Endometrium (tissue), 2 donors: ENCODE measurements around the gene DYRK4.
A peak's percentile ranks its signal among the peaks of the same experiment; 100 is the strongest.
"Not testable (repeated sequence)": the region's sequence is repeated elsewhere in the genome, so short reads cannot be mapped to it uniquely, and the experiment has no call there.

ENCODE experiments used
- FAIRE-seq: peaks from 2 replicates; lab custom pipeline; 2012; peaks lifted over from hg19 to GRCh38; lab: Jason Lieb, UNC
- donor health status: control.
- donor health status: control.

The DYRK4 gene, protein sequence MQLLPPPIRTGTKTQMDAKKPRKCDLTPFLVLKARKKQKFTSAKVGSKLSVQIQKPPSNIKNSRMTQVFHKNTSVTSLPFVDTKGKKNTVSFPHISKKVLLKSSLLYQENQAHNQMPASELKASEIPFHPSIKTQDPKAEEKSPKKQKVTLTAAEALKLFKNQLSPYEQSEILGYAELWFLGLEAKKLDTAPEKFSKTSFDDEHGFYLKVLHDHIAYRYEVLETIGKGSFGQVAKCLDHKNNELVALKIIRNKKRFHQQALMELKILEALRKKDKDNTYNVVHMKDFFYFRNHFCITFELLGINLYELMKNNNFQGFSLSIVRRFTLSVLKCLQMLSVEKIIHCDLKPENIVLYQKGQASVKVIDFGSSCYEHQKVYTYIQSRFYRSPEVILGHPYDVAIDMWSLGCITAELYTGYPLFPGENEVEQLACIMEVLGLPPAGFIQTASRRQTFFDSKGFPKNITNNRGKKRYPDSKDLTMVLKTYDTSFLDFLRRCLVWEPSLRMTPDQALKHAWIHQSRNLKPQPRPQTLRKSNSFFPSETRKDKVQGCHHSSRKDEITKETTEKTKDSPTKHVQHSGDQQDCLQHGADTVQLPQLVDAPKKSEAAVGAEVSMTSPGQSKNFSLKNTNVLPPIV

DNA sequence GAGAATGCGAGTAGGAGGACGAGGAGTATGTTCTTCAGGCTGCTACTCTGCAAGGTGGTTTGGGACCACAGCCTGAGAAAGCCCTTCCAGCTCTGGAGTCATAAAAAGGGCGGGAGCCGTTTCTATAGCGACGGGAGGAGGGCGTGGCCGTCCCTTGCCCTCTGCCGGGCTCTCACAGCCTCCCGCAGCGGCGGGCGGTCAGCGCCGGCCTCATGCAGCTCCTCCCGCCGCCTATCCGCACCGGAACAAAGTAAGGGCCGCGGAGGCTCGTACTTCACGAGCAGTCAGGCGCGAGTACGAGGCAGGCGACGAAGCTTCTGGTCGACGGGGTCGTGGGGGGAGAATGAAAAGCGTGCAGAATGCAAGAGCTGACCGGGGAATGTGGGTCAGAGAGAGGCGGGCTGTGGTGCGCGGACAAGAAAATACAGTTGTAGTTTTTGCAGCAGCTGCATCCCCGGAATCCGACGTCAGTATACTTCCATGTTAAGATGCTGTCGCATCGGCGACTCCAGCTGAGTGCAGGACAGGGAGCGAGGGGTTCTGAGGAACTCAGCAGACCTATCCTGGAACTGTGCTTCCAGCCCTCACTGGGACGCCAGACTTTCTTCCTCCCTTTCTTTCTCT lies at the start of gene DYRK4:
Gene DYRK4 (plus strand): TSS at position 175 of the 624 bp plus-strand sequence. CDS start 38 bp downstream, at position 213.
- peak; percentile 63 for FAIRE-seq

DNA sequence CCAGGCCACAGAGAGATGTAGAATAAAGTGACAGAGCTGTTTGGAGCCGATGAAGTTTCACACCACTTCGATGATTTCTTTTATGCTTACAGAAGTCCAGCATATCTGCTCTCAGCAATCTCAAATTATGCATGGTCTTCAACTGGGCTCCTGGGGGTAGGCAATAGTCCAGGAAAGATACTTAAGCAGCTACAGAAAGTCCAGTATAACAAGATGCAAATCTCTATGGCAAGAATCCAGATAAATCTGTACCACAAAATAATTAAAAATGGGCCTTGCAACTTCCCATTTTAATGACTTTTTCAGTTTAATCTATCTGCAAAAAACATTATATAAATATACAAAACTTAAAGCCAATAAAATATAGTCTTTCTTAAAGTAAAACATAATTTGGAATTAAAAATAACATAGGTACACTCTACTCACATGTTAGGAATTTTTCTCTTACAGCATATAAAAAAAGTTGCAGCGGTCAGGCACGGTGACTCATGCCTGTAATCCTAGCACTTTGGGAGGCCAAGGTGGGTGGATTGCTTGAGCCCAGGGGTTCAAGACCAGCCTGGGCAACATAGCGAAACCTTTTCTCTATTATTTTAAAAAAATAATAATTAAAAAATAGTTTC lies 43.8 kb upstream of the DYRK4 start:
- no peak for FAIRE-seq

DNA sequence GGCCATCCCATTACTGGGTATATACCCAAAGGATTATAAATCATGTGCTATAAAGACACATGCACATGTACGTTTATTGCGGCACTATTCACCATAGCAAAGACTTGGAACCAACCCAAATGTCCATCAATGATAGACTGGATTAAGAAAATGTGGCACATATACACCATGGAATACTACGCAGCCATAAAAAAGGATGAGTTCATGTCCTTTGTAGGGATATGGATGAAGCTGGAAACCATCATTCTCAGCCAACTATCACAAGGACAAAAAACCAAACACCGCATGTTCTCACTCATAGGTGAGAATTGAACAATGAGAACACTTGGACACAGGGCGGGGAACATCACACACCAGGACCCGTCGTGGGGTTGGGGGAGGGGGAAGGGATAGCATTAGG lies 38.6 kb upstream of the DYRK4 start:
- FAIRE-seq: not testable (repeated sequence)

DNA sequence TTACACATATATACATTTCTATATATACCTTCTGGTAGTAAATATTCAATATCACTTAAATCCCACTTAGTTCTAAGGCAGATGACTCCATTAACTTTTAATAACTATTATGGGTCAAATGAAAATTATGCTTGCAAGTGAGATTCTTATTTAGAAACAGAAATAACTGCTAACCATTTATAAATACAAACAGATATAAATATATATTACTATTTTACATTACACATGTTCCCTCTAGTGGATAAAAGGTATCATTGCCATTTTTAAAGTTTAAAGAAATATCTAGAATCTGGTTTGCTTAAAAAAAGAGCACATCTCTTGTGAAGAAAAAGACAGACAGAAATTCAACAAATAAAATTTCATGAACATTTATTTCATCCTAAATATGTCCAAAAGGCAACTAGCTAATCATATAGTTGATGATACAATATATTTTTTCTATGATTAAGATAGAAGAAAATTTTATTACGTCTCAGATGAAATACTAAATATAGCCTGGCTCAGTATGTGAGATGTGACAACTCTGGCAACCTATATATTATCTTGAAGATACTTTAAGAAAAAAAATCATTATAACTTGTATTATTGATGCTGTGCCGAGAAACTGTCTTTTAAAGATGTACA lies 35.0 kb upstream of the DYRK4 start:
- peak; percentile 90 for FAIRE-seq

DNA sequence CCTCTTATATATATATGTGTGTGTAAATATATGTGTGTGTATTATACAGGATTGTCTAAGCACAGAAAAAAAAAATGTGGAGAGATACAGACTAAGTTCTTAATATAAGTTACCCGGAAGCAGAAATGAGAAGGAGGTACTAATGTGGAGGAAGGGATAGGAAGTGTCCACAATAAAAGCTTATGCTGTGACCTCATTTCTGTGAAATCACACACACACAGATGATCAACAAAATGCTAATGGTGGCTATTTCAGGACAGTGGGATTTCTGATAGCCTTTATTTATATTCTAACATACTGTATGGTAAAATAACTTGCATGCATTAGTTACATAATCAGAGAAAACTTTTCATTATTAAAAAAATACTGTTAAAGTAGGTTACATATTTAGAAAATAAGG lies 31.8 kb upstream of the DYRK4 start:
- no peak for FAIRE-seq

DNA sequence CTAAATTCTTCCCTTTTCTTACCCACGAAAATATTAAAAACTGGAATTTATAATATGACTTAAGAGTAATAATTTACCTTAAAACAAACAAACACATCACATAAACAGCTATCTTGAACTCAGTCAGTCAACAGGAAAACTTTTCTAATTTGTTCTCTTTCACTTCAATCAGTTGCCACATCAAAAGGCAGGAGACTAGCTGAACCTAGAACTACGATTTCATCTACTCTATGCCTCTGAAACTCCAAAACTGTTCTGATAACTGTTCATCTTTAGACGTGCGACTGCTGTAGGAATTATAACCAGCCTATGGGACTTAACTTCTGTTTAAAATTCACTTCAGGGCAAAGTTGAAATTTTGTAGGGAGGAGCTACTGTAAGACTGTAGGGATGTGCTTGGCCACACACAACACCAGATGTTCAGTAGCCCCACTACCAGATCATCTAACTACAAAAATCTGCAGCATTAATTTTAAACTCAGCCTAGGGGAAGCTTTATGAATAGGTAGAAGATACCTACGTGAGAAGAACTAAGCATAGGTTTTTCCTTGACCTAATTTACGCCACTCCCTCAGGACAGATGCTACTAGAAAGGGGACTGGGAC lies 30.9 kb upstream of the DYRK4 start:
- no peak for FAIRE-seq

DNA sequence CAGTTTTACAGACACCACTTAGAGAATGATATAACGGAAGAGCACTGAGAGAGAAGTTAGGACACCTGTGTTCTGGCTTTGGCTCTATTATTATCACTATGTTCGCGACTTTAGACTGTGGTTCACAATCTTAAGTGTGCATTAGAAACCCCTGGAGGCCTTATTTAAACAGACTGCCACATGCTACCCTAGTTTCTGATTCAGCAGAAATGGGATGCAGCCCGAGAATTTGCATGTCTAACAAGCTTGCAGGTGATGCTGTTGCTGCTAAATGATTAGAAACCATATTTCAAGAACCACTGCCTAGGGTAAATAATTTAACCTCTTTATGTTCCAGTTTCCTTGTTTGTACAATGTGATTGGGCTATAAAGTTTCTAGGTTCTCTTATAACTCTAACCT lies 26.9 kb upstream of the DYRK4 start:
- FAIRE-seq: no peak

DNA sequence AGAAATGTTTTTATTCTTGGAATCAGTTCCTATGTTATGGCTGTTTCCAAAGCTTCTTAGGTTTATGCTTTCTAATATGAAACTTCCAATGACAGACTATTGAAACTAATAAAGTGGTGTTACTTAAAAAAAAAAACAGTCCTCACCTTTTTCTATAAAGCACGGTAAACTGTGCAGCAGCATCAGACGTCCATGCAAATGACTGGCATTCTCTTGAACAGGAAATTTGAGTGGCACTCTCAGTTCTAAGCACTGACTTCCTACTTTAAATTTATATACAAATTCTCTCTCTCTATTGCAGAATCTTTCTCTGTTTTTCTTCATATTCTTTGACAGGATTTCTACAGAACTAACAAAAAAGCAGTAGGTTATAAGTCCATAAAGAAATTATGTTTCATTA lies 26.1 kb upstream of the DYRK4 start:
- no peak for FAIRE-seq

DNA sequence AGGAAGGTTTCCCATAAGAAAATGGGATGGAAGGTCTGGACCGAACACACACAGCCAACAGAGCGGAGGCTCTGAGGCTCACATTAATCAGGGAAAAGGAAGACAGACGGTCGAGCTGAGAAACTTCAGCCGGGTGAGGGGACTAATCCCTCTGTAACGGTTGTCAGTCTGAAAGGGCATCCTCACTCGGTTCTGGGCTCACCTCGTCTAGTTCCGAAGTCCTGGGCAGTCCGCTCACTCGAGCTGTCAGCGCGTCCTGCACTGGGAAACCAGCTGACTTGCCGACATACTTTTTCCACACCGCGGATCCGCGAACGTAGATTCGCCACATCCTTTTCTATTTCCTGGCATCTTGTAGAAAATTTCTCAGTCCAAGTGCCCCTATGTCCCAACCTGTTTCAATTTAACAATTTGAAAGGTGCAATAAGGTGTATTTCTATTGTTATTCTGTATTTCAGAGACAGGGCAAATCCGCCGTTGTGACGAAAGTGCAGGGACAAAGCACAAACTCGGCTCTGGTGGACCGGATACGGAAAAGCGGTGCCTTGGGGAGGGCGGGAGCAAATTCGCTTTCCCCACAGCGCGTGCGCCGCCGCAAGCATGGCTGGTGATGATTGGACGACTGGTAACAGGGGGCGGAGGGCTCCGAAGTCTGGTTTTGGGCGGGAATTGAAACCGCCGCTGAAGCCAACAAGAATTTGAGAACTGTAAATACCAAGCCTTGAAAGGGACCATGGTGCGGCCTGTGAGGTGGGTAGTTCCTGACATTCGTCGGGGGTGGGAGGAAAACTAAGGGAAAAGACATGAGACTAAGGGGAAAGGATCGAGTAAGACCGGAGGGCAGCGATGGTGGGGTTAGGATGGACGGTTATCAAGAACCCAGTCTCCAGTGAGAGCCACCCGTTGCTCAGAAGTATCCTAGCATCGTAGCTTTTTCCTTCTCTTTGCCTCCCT lies 23.5 kb upstream of the DYRK4 start, which contains the start of gene RAD51AP1:
Gene RAD51AP1 (plus strand): TSS at position 684 of the 954 bp plus-strand sequence. CDS start 50 bp downstream, at position 734.
- peak; percentile 98 for FAIRE-seq

DNA sequence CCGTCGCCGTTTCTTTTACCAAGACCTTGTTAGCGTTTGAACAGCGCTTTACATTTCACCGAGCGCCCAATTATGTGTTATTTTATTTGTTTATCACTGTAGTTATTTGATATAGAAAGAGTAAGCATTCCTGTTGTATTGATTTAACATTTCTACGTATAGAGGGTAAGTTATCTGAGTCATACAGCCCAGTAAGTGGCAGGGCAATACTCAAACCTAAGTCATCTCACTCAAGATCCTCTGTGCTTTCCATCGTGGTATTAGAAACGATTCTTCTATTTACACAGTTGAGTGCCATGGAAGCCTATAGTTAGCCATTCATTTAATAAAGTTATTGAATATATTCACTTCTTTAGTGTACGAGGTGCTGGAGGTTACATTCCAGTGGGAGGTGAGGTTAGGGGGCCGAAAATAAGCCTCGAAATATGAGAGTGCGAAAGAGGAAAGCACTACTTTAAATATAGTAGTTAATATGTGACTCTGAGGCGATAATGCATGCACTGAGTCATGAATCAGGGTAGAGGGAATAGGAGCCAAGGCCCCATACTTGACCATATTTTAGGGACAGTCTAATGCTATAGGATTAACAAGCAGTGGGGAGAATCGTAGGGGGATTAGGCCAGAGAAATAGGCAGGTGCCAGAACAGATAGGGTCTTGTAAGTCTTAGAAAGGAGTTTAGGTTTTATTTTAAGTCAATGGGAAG lies 22.7 kb upstream of the DYRK4 start:
- FAIRE-seq: no peak

DNA sequence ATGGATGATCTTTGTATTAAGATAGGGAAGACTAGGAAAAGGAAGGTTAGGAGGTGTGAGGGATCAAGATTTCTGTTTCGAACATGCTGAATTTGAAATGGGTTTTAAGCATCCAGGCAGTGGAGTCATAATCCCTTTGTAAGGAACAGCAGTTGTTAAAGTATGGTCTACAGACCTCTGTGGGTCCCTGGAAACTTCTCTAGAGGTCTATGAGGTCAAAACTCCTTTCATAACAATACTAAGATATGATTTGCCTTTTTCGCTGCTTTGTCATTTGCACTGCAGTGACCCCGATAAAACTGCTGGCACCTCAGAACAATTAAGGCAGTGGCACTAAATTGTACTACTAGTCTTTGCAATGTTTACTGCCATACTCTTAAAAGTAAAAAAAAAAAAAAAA lies 21.8 kb upstream of the DYRK4 start:
- no peak for FAIRE-seq

DNA sequence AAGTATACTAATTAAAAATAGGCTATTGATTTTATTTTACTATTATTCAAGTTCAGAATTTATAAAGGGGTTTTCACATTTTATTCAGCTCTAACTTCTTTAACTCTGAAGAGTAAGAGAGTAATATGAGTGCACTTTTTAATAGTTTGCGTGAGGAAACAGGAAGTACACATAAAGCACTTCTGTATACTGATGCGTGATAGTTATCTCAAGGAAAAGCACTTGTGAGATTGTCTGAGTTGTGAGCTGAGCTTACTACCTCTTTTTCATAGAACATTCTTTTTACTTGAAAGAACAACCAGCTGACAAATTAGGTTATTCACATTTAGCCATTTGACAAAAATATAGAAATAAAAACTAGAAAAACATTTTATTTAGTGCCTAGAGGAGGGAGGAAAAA lies 21.4 kb upstream of the DYRK4 start:
- FAIRE-seq: no peak

DNA sequence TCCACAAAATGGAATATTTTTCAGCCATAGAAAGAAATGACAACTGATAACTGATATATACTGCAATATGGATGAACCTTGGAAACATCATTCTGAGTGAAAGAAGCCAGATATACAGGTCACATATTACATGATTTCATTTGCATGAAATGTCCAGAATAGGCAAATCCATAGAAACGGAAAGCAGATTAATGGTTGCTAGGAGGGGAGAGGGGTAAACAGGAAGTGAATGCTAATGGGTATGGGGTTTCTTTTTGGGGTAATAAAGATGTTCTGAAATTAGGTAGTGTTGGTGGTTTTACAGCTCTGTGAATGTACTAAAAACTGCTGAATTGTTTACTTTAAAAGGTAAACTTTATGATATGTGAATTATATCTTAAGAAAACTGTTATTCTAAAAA lies 16.8 kb upstream of the DYRK4 start:
- no peak for FAIRE-seq

DNA sequence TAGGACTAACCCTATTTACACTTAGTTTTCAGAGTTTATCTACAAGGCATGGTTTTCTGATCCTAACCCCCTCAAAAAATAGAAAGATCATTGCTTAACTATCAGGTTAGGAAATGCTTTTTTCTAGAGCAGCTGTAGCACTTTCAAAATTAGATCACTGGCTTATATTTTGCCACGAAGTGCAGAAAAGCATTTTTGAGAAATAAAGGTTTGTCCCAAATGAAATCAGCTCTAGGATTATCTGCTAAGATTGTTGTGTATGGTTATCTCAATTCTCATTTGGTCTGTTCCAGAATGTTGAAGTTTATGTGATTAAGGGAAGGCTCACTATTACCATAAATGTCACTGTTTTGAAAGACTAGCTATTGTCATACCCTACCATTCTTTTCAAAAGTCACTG lies 9.8 kb upstream of the DYRK4 start:
- FAIRE-seq: no peak

DNA sequence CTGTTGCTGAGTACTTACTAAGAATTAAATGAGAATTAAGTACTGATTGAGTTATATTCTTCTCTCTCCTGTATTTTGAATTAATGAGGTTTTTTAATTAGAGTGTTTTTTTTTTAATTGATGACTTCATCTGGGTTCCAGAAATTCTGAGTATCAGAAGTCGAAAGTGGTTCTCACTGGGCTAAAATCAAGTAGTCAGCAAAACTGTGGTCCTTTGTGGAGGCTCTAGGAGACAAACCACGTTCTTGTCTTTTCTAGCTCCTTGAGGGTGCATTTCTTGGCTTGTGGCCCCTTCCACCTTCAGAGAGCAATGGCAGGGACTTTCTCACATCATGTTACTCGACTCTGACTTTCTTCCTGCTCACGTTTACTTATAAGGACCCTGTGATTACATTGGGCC lies 8.1 kb upstream of the DYRK4 start:
- no peak for FAIRE-seq

DNA sequence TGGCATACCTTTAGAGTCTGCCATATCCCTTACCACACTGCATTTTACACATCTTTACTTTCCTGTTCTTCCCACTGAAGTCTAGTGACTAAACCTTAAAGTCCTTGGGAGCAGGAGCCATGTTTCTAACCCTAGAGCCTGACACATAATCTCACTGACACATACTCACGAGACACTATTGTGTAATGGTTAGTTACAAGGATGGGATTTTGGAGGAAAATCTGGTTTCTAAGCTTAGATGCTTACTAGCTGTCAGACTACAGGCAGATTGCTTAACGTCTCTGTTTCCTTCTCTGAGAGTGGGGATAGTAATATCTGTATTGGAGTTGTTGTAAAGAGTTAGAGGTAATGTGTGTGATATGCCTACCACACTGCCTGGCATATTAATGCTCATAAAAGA lies 6.2 kb upstream of the DYRK4 start:
- no peak for FAIRE-seq

DNA sequence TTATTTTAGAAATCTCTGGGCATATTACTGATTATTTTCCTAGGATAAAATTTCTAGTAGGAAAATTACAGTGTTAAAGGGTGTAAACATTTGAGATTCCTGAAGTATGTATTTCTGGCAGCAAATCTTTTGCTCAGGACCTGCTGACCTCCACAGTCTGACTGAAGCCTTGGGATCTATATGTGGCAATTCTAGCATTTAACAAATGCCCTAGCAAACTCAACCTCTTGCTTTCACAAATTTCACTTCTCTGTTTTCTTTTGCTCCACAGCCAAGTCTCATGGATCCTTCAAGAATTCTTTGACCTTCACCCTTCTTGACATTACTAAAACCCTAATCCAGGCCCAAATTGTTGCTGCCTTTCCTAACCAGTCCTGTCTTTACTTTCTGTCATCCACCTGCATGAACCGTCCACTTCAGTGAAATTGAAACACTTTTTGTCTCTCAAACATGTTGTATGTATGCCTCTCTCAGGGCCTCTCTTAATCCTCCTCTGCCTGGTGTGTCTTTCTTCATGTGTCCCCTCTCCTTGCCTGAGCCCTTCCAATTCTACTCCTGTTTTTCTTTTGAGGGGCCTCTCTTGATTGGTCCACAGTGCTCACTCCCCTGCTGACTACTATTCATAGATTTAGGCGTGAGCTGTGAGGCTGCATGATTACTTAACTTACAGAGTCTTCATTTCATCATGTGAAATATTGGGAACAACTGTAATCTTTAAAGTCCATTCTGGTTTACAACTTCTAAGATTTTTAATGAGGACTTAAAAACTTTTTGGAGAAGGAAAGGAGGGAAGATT lies 5.1 kb upstream of the DYRK4 start:
- no peak for FAIRE-seq

DNA sequence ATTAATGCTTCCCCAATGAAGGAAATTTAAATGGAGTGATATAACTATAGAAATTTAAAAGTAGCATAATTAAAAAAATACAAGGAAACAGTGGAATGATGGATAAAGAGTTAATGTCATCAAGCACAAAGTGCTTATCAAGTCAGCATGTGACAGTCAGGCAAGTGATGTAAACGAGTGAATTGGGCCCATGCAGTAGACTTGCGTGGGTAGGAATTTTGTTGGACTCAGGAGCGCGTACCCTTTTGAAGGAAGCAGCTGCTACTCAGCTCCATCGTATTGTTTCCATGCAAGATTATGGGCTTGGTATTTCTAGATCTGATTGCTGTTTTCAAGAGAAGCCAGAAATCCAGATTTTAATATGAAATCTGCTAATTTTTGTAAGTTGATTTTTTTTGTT lies 4.4 kb upstream of the DYRK4 start:
- FAIRE-seq: no peak

DNA sequence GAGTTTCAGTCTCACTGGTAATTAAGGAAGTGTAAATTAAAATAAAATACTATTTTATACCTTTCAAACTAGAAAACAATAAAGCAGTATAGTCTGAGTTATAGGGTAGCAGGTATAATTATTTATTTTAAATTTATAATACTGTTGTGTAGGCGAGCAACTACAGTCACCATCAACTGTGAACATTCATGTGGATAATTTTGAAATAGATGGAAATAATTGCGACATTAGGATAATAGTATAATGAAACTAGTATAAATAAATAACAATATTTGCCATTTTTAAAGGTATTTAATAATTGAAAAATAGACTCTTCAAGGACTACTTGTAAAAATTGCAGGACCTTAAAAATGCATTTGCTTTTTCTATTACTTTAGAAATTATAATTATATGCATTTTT lies 3.8 kb upstream of the DYRK4 start:
- no peak for FAIRE-seq
